NCI-H2171 treated with DMSO at 0.1 percent for 48 hours (cell line): ENCODE measurements around the gene LSM14A.
"Not testable (repeated sequence)": the region's sequence is repeated elsewhere in the genome, so short reads cannot be mapped to it uniquely, and the experiment has no call there.

Experiments used
- DNase-seq: peaks from one replicate; lab custom pipeline; 2025; lab: John Stamatoyannopoulos, UW

The LSM14A gene

GRCh38 chr19:34171877-34172660, at the start of gene LSM14A:
Gene LSM14A (plus strand): TSS chr19:34172504. CDS start chr19:34172643, 139 bp downstream.
- DNase-seq, result peak; percentile 83

GRCh38 chr19:34124828-34125227, 47.5 kb upstream of the LSM14A start:
- no peak for DNase-seq

- no peak for DNase-seq
These were observed 45.3 kb upstream of the LSM14A start for GRCh38 chr19:34126966-34127365.

- no peak for DNase-seq
These were observed 44.6 kb upstream of the LSM14A start for GRCh38 chr19:34127684-34128189.

- DNase-seq, result no peak
These were observed 43.6 kb upstream of the LSM14A start for GRCh38 chr19:34128558-34129250.

GRCh38 chr19:34131100-34131499, 41.2 kb upstream of the LSM14A start:
- DNase-seq, result no peak

- DNase-seq, result not testable (repeated sequence)
These were observed 40.2 kb upstream of the LSM14A start for GRCh38 chr19:34132145-34132544.

GRCh38 chr19:34132706-34133105, 39.6 kb upstream of the LSM14A start:
- not testable (repeated sequence) for DNase-seq

- peak; percentile 82 for DNase-seq
These were observed 37.9 kb upstream of the LSM14A start for GRCh38 chr19:34134190-34135053.

- no peak for DNase-seq
These were observed 37.1 kb upstream of the LSM14A start for GRCh38 chr19:34135054-34135800.

- DNase-seq, result no peak
These were observed 36.3 kb upstream of the LSM14A start for GRCh38 chr19:34135821-34136611.

- DNase-seq, result no peak
These were observed 31.3 kb upstream of the LSM14A start for GRCh38 chr19:34141025-34141424.

GRCh38 chr19:34142440-34142839, 29.9 kb upstream of the LSM14A start:
- DNase-seq, result no peak

- DNase-seq, result peak; percentile 67
These were observed 26.5 kb upstream of the LSM14A start for GRCh38 chr19:34145741-34146202.

- no peak for DNase-seq
These were observed 23.6 kb upstream of the LSM14A start for GRCh38 chr19:34148658-34149185.

- no peak for DNase-seq
These were observed 22.4 kb upstream of the LSM14A start for GRCh38 chr19:34149873-34150272.

- DNase-seq, result no peak
These were observed 21.7 kb upstream of the LSM14A start for GRCh38 chr19:34150558-34150957.

- DNase-seq, result no peak
These were observed 20.9 kb upstream of the LSM14A start for GRCh38 chr19:34151439-34151838.

- DNase-seq, result no peak
These were observed 17.9 kb upstream of the LSM14A start for GRCh38 chr19:34154401-34154800.

- DNase-seq, result no peak
These were observed 16.6 kb upstream of the LSM14A start for GRCh38 chr19:34155686-34156085.
